CD4-positive, alpha-beta T cell treated with Interleukin-1 beta for 1 hour (primary cell): Measurements from ENCODE around the gene CR1L.
"Not testable (repeated sequence)": the region's sequence is repeated elsewhere in the genome, so short reads cannot be mapped to it uniquely, and the experiment has no call there.

Experiments used
- DNase-seq, 2 donors: peaks; one replicate each; pipeline ENCODE4 v3.0.0-alpha.2; 2020 to 2022

Gene CR1L

GRCh38 chr1:207690551-207690950 is 45.6 kb downstream of the CR1L start:
- DNase-seq = not testable (repeated sequence)

GRCh38 chr1:207691010-207691409 is 46.1 kb downstream of the CR1L start:
- DNase-seq = no peak

- no peak for DNase-seq
Measured at GRCh38 chr1:207691841-207692240, 46.9 kb downstream of the CR1L start.

DNA sequence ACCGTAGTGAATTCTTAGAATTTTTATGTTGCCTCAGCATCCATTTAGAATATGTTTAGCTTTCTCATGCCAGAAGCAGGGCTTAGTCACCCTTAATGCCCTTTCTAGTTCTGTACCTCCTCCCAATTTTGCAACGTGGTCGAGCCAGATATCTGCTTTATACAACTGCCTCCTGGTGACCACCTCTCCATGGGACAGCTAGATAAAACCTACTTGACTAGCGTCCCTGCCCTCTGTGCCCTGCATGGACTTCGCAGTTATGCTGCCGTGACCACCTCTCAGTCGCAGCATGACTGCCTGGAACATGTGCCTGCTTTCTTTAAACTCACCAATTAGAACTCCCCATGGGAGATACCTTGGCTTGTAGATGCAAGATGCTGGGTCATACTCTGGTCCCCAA is 47.4 kb downstream of the CR1L start:
- DNase-seq = not testable (repeated sequence)

GRCh38 chr1:207695891-207696290 is 51.0 kb downstream of the CR1L start:
- no peak for DNase-seq

DNA sequence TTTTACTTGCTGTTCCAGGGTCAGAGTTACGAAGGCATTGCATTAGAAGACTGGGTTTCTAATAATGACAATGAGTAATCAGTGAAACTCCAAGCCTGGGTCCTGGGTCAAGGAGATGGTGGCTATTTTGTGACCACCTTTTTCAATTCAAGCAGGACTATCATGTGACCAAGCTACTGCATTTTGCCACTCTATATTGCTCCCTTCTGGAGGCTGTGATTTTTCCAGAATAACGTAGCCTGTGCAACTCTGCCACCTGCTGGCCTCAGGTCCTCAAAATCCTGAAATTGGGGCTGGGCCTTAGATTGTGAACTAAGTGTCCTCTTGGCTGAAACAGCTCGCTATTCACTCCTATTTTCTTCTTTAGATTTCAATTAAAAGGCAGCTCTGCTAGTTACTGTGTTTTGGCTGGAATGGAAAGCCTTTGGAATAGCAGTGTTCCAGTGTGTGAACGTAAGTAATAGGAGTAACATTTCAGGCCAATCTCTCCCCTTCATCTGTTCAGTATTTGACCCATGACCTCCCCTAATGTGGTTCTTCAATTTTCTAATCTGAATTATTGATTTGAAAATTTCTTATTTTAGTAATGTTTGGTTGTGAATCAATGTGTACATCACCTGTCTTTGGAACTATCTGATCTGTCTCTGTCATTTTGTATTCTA is 54.0 kb downstream of the CR1L start:
- DNase-seq = peak; percentile 20 to 23

- DNase-seq = no peak
Measured at GRCh38 chr1:207702317-207702716, 57.4 kb downstream of the CR1L start.

DNA sequence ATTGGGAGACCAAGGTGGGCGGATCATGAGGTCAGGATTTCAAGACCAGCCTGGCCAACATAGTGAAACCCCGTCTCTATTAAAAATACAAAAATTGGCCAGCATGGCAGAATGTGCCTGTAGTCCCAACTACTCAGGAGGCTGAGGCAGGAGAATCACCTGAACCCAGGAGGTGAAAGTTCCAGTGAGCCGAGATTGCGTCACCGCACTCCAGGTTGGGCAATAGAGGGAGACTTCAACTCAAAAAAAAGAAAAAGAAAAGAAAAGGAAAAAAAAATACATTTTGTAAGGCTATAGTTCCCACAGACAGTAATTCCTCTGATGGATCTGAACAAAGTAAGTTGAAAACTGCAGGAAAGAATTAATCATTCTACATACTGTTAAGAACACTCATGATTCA is 58.8 kb downstream of the CR1L start:
- no peak for DNase-seq

DNA sequence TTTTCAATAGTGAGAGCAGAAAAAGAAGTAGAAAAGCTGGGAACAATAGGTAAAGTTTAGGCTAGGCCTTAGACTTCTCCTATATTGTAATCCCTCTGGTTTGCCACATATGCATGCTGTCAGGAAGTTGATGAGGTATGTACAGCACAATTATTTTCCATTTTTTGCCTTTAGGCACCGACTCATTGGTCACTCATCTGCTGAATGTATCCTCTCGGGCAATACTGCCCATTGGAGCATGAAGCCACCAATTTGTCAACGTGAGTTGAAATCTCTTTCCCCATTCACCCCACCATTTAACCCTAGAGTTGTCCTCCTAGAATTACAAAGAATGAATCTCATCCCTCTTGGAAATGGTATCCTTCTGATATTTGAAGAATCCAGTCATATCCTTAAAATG is 63.1 kb downstream of the CR1L start:
- not testable (repeated sequence) for DNase-seq

DNA sequence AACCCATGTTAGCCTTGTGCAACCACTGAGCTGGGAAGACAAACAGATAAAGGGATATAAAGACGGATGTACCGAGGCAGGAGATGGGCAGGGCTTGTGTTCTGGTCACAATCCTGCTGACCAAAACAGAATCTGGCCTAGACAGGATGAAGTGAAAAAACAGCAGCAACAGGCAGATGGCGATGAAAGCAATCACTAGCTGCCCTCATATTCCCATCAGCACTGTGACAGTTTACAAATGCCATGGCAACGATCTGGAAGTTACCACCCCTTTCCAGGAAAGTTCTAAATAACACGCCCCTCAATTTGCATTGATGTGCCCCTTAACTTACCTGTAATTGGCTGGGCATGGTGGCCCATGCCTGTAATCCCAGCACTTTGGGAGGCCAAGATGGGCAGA is 66.4 kb downstream of the CR1L start:
- DNase-seq = no peak

- not testable (repeated sequence) for DNase-seq
Measured at GRCh38 chr1:207712701-207713100, 67.8 kb downstream of the CR1L start.

DNA sequence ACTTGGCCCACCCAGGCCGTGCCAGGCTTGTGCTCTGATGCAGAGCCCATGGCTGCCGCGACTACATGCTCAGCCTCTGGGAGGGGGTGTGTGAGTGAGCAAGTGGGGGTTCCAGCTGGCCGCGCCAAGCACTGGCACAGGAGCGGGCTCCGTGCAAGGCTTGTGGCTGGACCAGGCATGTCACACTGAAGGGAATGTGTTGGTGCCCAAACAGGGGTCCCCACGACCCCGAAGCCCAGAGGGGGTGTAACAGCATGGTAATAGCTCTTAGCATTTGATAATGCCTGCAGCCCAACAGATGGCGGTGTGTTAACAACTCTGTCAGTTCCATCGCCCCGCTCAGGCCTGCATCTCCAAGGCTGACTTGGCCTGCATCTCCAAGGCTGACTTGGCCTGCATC is 68.6 kb downstream of the CR1L start:
- DNase-seq = no peak

DNA sequence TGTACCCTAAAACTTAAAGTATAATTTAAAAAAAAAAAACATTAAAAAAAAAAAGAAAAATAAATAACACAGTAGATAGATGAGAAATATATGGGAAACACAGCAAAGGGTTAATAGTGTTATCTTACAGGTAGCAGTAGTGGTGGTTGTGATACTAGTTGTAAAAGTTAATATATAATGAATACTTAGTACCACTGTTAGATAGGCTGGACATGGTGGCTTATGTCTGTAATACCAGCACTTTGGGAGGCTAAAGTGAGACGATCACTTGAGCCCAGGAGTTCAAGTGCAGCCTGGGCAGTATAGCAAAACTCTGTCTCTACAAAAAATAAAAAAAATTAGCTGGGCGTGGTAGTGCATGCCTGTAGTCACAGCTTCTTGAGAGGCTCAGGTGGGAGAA is 74.3 kb downstream of the CR1L start:
- DNase-seq = no peak

GRCh38 chr1:207728200-207728858 is 83.4 kb downstream of the CR1L start:
- DNase-seq = not testable (repeated sequence)

GRCh38 chr1:207737503-207738157 is 92.7 kb downstream of the CR1L start:
- not testable (repeated sequence) for DNase-seq

DNA sequence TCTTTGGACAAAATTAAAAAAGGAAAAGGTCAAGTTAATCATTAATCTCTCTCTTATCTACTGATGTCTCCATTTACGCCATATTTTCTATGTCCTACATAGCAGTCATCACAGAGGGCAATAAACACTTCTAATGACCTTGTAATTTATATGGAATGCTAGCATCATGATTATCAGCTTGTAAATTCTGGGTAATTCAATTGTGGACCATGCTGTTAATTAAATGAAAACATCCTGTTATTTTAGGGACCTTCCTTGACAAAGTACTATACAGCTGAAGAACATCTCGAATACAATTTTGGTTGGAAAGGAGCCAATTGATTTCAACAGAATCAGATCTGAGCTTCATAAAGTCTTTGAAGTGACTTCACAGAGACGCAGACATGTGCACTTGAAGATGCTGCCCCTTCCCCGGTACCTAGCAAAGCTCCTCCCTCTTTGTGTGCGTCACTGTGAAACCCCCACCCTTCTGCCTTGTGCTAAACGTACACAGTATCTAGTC is 93.3 kb downstream of the CR1L start:
- peak; percentile 22 to 59 for DNase-seq

DNA sequence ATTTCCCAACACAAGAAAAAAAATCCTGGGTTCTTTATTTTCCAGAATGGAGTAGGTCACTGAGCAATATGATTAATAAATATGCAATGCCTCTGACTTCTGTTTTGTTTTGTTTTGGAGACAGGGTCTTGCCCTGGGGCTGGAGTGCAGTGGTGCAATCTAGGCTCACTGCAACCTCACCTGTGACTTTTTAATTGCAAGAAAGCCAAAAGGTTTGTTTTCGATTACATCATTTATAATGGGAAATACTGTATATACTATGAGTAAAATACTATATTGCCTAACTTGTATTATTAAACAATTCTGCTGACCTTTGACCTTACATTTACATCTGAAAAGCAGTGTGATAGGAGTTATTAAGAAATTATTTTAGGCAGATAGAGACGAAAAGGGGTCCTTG is 95.3 kb downstream of the CR1L start:
- DNase-seq = no peak

DNA sequence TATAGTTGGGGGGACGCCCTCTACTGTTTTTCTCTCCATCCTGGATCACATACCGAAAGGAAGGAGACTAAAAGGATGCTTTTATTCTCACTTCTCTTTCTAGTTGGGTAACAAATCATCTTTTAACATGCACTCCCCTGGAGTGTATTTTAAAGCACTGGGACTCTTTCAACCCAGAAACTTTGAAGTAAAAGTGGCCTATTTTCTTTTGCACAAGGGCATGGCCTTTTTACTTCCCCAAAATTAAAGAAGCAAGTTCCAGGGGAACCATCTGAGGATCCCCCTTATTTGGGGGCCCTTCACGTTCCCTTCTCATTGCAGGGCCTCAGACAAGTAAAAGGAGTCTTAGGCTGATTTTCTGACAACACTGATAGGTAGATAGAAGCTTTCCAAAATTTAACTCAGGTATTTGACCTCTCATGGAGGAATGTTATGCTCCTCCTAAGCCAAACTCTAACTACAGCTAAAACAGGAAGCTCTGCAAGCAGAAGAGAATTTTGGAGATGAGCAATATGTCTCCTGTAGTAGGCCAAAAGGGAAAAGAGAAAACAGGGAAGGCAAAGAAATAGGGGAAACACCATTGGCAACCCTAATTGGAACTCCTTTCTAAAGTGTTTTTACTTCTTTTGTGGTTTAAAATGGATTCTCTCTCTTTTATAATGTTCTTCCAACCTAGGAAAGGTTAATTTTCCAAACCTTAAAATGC is 98.1 kb downstream of the CR1L start:
- DNase-seq = no peak

GRCh38 chr1:207744000-207744534 is 99.1 kb downstream of the CR1L start:
- no peak for DNase-seq

DNA sequence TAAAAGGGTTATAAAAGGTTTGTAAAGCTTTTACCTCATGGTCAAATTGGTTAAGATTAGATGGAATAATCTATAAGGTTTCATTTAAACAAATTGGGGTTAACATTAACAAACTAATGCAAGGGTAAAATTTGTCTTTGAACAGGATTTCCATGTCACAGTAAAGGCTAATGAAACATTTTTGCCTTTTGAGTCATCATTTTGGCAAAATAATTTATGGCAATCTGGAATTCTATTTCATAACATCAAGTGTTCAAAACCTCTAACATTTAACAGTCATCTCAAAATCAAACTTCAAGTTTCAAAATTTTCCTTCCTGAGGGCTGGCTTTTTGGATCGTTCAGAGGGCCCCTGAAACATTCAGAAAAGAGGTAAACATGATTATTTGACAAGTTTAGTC is 100.4 kb downstream of the CR1L start:
- no peak for DNase-seq

GRCh38 chr1:207745839-207746767 is 101.2 kb downstream of the CR1L start:
- no peak for DNase-seq
